Stimulated activated CD4-positive, alpha-beta T cell treated with anti-CD3 and anti-CD28 coated beads, Interleukin-1b, Interleukin-23, amount 100 ng/mL, for 48 hours (primary cell): ENCODE data around the gene FRYL.
"Not testable (repeated sequence)": the region's sequence is repeated elsewhere in the genome, so short reads cannot be mapped to it uniquely, and the experiment has no call there.

ENCODE experiments used
- DNase-seq: peaks from one replicate; pipeline ENCODE4 v3.0.0-alpha.2; 2020

The FRYL gene

GRCh38 chr4:48481581-48481980 lies 298.5 kb downstream of the FRYL start:
- no peak for DNase-seq

DNA sequence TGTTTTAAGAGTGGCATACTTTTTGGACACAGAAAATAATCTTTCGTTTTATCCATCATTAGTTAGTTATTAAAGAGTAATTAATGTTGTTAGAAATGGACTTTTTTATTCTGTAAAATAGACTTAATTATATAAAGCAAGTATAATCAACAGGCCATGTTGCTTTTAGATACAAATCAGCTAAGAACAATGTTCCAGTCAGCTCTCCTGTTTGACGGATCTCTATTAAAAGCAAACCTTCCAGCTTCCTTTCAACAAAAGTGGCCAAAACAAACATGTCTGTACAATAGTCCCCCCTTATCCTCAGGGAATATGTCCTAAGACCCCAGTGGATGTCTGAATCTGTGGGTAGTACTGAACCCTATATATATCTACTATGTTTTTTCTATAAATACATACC lies 301.8 kb downstream of the FRYL start:
- no peak for DNase-seq

- DNase-seq = no peak
Measured at GRCh38 chr4:48475770-48476169, 304.3 kb downstream of the FRYL start.

DNA sequence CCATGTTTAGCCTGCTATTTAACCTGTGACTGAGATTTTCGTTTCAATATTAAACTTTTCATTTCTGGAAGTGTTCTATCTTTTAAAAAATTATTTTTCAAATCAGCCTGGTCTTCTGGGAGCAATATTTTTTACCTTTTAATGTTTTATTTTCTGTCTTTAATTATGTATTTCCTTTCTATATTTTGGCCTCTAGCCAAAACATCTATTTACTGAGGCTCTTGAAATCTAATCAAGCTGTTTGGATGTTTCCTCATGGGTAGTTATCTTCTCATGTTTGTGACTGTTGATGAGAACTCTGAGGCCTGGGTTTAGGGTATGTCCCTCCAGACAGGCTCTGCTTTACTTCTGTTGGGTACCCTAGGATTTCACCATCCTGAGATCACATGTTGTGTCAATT lies 307.3 kb downstream of the FRYL start:
- DNase-seq = no peak

DNA sequence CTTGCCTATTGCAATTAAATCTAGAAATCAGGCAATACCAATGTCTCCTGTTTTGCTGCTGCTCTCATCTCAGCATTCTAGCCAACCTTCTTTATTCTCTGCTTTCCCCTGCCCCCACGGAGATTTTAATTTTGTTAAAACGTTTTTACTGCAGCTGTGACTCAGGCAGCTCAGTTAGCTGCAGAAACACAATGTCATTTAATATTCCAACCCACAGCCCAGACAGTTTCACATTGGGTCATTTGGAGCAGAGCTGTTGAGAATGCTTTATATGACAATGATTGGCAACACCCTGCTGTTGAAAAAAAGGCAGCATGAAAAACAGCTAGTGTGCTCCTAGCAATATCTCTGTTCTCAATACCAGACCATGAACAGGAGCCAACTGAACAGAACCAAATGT lies 309.5 kb downstream of the FRYL start:
- DNase-seq = no peak

- DNase-seq = no peak
Measured at GRCh38 chr4:48470137-48470536, 309.9 kb downstream of the FRYL start.

- DNase-seq = no peak
Measured at GRCh38 chr4:48467891-48468290, 312.2 kb downstream of the FRYL start.

DNA sequence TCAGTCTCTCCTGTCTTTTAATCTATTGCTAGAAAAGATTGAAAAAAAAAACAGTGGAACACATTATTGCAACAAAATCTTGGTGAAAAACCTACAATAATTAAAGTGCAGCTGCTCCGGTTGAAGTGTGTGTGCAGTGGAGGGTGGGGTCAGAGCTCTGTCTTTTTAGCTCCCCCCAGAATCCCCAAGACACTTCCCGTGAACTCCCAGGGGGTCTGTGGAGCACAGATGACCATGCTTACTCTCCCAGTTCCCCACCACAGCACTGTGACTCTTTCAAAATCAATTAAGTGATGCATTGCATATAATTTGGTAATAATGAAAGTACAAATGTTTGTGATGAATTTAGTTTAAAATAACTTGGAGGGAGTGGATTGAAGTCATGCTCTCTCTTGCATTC lies 312.6 kb downstream of the FRYL start:
- DNase-seq = no peak

DNA sequence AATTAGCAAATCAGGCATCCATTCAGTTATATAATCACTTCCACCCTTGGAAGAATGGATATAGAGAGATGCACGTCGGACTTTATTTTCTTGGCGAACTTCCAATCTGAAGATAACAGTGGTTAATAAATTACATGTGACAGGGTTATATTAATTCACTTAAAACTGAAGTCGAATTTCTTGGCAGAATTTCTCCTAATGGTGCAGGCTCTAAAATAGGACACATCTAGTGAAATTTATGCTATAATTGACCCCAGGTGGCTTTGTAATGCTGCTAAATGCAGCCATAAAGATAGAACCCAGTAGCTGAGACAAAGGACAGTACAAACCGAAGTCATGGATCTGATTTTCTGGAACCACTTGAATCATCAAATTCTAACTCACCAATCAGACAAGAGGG lies 317.7 kb downstream of the FRYL start:
- no peak for DNase-seq

- DNase-seq = no peak
Measured at GRCh38 chr4:48461000-48461399, 319.1 kb downstream of the FRYL start.

DNA sequence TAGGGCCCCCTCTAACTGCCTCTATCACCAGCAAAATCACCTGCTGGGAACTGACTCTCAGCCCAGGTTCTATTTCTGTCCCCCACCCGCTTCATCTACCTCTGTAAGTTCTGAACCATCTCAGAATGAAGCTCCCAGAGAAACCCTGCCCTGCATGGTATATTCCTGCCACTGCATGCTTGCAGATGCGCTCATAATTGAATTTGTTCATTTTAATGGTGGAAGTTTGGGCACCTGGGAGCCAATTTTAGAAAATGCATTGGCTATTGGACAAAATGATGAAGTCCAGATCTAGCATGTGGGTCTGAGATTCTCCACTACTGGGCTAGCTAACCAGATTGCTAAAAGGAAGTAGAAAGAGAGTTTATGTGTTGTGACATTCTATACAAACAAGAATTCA lies 325.5 kb downstream of the FRYL start:
- no peak for DNase-seq

DNA sequence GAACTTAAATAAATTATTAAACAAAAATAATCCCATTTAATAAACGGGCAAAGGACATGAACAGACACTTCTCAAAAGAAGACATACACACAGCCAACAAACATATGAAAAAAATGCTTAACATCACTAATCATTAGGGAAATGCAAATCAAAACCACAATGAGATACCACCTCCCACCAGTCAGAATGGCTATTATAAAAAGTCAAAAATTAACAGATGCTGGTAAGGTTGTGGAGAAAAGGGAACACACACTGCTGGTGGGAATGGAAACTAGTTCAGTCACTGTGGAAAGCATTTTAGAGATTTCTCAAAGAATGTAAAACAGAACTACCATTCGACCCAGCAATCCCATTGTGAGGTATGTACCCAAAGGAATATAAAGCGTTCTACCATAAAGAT lies 328.4 kb downstream of the FRYL start:
- not testable (repeated sequence) for DNase-seq

GRCh38 chr4:48450740-48451139 lies 329.3 kb downstream of the FRYL start:
- no peak for DNase-seq

DNA sequence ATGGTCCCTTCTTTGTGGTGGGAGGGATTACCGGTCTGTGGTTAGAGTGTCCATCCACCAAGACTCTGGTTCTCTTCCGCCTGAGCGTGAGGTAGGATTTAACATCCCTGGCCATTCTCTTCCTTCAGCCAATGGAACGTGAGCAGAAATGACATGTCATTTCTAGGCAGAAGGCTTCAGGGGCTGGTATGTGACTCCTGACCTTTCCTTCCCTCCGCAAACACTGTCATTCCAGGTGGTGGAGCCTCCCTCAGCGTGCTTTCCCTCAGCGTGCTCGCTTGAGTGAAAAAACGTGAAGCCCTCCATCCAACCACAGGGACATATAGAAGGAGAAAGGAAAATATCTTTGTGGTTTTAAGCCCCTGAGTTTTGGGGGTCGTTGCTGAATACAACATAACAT lies 330.9 kb downstream of the FRYL start:
- DNase-seq = no peak
